HepG2 (cell line): Measurements from ENCODE around the gene DPH1. TPM values are rescaled to one million over a fixed set of nuclear protein-coding genes. Genes with fewer than 3 reads are reported as not detected.

ENCODE experiments used
- ATAC-seq: fragments of 200-7000 bp; cut with Tn5 transposase; 3 replicates; pipeline ENCODE4 v1.9.1; 2020; ENCODE audit warnings: mild to moderate bottlenecking, moderate library complexity
- BruUV-seq: library from RNA; stranded (reverse); fragments of 400-500 nt; replicated peaks from 2 replicates; lab custom pipeline; 2021; lab: Mats Ljungman, UMichigan
- CTCF ChIA-PET: fragments of 300-600 bp; formaldehyde crosslinking; extraction: SDS; loops from one replicate; lab custom pipeline; 2021; ENCODE audit warnings: low total read pairs, inconsistent platforms, low intra/inter-chr PET ratio; lab: Yijun Ruan, JAX
- POLR2A ChIA-PET: fragments of 350-600 bp; sonication (Branson Sonifier 250); formaldehyde crosslinking; loops from one replicate; lab custom pipeline; 2020; ENCODE audit warnings: antibody characterized with exemption, inconsistent platforms; lab: Yijun Ruan, JAX
- DNase-seq: peaks from one replicate; pipeline ENCODE4 v3.0.0-alpha.2; 2015; ENCODE audit warnings: low spot score
- FAIRE-seq: peaks from 3 replicates; lab custom pipeline; 2011; peaks lifted over from hg19 to GRCh38; lab: Jason Lieb, UNC
- H2AFZ ChIP-seq: one replicate; pipeline ENCODE4 v1.6.1; 2011; ENCODE audit warnings: low read length, inconsistent platforms
- H3K27ac ChIP-seq: fragments of 300-600 bp; 3 replicates; pipeline ENCODE4 v1.8.0; 2011; ENCODE audit warnings: mixed run types, mild to moderate bottlenecking, mixed read lengths, low read length, inconsistent platforms; ENCODE audit not compliant: insufficient read depth; ENCODE audit errors: extremely low read length
- H3K27me3 ChIP-seq, 2 experiments: fragments of 200-600 bp in 1 of 2; 2 replicates in 1 of 2; 3 replicates in 1 of 2; pipeline versions ENCODE4 v1.6.0 to v1.8.0; 2011; ENCODE audit warnings: low read length in 2 of 2, mild to moderate bottlenecking in 2 of 2, moderate library complexity in 2 of 2, inconsistent platforms in 1 of 2; ENCODE audit not compliant: insufficient read depth in 2 of 2, control insufficient read depth in 1 of 2
- H3K36me3 ChIP-seq, 2 experiments: fragments of 200-600 bp in 1 of 2; replicated peaks in 1 of 2; 2 replicates in 1 of 2; 3 replicates in 1 of 2; pipeline versions ENCODE4 v1.5.1 to v1.8.0; 2011; ENCODE audit warnings: low read length in 2 of 2, inconsistent platforms in 1 of 2; ENCODE audit not compliant: insufficient read depth in 2 of 2, control insufficient read depth in 1 of 2
- H3K4me1 ChIP-seq: 2 replicates; pipeline ENCODE4 v1.5.1; 2012; ENCODE audit warnings: low read length, inconsistent platforms; ENCODE audit not compliant: insufficient read depth
- H3K4me2 ChIP-seq: 2 replicates; pipeline ENCODE4 v1.6.0; 2011; ENCODE audit warnings: low read depth, low read length, inconsistent platforms
- H3K4me3 ChIP-seq, 3 experiments: fragments of 200-600 bp in 1 of 3; sonication (generic), shearing (Covaris generic) in 1 of 3; replicated peaks in 1 of 3; 2 replicates each; pipeline ENCODE4 v1.5.1; 2011 to 2016; ENCODE audit warnings: low read length in 3 of 3, inconsistent platforms in 2 of 3, low read depth in 2 of 3, mild to moderate bottlenecking in 2 of 3, control low read depth in 1 of 3, mixed read lengths in 1 of 3; ENCODE audit not compliant: insufficient read depth in 1 of 3
- H3K79me2 ChIP-seq: one replicate; pipeline ENCODE4 v1.6.1; 2011; ENCODE audit warnings: low read length, inconsistent platforms; ENCODE audit not compliant: insufficient read depth
- H3K9ac ChIP-seq: 2 replicates; pipeline ENCODE4 v1.6.0; 2011; ENCODE audit warnings: mild to moderate bottlenecking, low read depth, low read length, inconsistent platforms; ENCODE audit not compliant: insufficient read depth
- H3K9me3 ChIP-seq: 2 replicates; pipeline ENCODE4 v1.5.1; 2012; ENCODE audit warnings: mild to moderate bottlenecking, low read length
- H4K20me1 ChIP-seq: 2 replicates; pipeline ENCODE4 v1.6.0; 2011; ENCODE audit warnings: inconsistent platforms, mild to moderate bottlenecking, low read length, moderate library complexity; ENCODE audit not compliant: insufficient read depth
- AGO2 ChIP-seq: fragments of 200-400 bp; formaldehyde crosslinking; optimal IDR thresholded peaks from 2 replicates; pipeline ENCODE3; 2017; ENCODE audit warnings: mild to moderate bottlenecking, low read depth, low read length, moderate library complexity
- ARNT2 ChIP-seq: sonication (generic); formaldehyde crosslinking; IDR thresholded peaks from 2 replicates; pipeline ENCODE4 v1.8.0; 2022; ENCODE audit warnings: mild to moderate bottlenecking, low read depth, missing genetic modification reagents, moderate library complexity
- ASH2L ChIP-seq: fragments of 300-600, 200-600 bp; sonication (generic); IDR thresholded peaks from 2 replicates; pipeline ENCODE4 v1.7.0; 2017; ENCODE audit warnings: low read depth, mild to moderate bottlenecking, moderate library complexity, mixed read lengths, low read length; ENCODE audit not compliant: insufficient read length
- ATF2 ChIP-seq: sonication (generic); formaldehyde crosslinking; IDR thresholded peaks from 2 replicates; pipeline ENCODE4 v1.4.0; 2020; ENCODE audit warnings: missing genetic modification reagents
- CEBPB ChIP-seq: IDR thresholded peaks from 2 replicates; pipeline ENCODE4 v1.6.1; 2011; ENCODE audit warnings: low read depth, low read length, improper control_type of control experiment, borderline replicate concordance
- CSRNP1 ChIP-seq: sonication (generic); formaldehyde crosslinking; IDR thresholded peaks from 2 replicates; pipeline ENCODE4 v1.8.1; 2023; ENCODE audit warnings: mild to moderate bottlenecking, missing genetic modification reagents
- ZNF354B ChIP-seq: sonication (generic); formaldehyde crosslinking; IDR thresholded peaks from 2 replicates; pipeline ENCODE4 v1.8.0; 2022; ENCODE audit warnings: mild to moderate bottlenecking, missing genetic modification reagents
- ZNF615 ChIP-seq: sonication (generic); formaldehyde crosslinking; IDR thresholded peaks from 2 replicates; pipeline ENCODE4 v1.5.0; 2020; ENCODE audit warnings: mild to moderate bottlenecking, missing genetic modification reagents, borderline replicate concordance
- WGBS: methylation state at CpG from one replicate; pipeline ENCODE4 v1.1.6; 2017; ENCODE audit warnings: low lambda C conversion rate; 5-methylcytosine and 5-hydroxymethylcytosine counted together
- in situ Hi-C: cut with HindIII; loops from 2 replicates; pipeline ENCODE4 v1.10.0; 2017; ENCODE audit warnings: low pct_unique_long_range_greater_than_20kb; ENCODE audit not compliant: extremely low pct_ligation_motif_present
- intact Hi-C: fragments of 100-400 bp; cut with micrococcal nuclease; formaldehyde crosslinking; loops from one replicate; pipeline ENCODE4 v1.10.0; 2022; ENCODE audit not compliant: unreplicated experiment
- polyA plus RNA-seq, 8 experiments: library from polyadenylated mRNA; depleted of rRNA in 3 of 8; stranded (reverse) in 7 of 8; unstranded in 1 of 8; fragments of >200 nt; fragmentation: Illumina TruSeq in 4 of 8; extraction: Trizol in 4 of 8; gene quantifications; 2 replicates each; pipeline versions ENCODE4 v1.2.1 to v1.2.3, GENCODE V29; 2011 to 2016; ENCODE audit warnings: low read depth in 4 of 8, missing spikeins in 1 of 8, mixed read lengths in 1 of 8; ENCODE audit not compliant: insufficient read depth in 1 of 8
- total RNA-seq, 5 experiments: library from RNA; depleted of rRNA; stranded (reverse); fragments of >200 nt; fragmentation: Illumina TruSeq; extraction: Trizol; gene quantifications; 2 replicates each; pipeline ENCODE4 v1.2.3, GENCODE V29; 2016; ENCODE audit warnings: low read depth in 1 of 5

The DPH1 gene
- total and polyA plus RNA-seq, 2 of the 13 experiments (the other 11 are each of a cell fraction or from before 2014, with no cell fraction given), result 25.3 to 42.8 TPM

GRCh38 chr17:2034157-2034556, 4.2 kb downstream of the DPH1 start (continued):
- TF ChIP-seq ZNF354B (no peak), CSRNP1 (CRISPR knock-in tag) (no peak), CEBPB (no peak), ZNF615 (CRISPR knock-in tag) (no peak)

DNA sequence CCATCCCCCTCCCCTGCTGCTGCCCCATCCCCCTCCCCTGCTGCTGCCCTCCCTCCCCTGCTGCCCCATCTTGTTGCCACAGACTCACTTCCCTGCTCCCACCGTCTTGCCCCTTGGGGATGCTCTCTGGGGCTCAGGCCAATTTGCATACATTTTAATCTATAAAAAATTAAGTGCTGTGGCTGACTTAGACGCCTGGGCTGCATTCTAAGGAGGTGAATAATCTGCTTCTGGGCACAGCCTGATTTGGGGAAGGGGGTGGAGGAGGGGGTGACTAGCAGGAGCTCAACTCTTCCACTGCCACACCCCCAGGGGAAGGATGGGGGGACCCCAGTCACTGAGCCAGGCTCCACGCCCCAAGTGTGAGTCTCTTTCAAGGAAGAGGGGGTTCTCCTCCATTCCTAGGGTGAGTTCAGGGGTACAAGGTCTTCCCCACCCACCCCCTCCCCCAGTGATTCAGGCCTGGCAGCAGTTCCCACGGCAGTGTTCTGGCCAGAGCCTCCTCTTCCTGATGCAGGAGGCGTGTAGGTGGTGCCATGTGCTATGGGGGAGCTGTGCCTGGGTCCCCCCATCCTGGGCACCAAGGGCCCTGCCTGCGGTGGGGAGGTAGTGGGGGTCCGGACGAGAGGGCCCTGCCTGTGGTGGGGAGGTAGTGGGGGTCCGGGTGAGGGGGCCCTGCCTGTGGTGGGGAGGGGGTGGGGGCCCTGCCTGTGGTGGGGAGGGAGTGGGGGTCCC, 5.0 kb downstream of the DPH1 start:
- TF ChIP-seq ATF2 (CRISPR knock-in tag) (no peak), ARNT2 (CRISPR knock-in tag) (no peak), AGO2 (no peak), ASH2L (no peak)
- TF ChIP-seq, all 625 proteins: peak for 0
- Histone ChIP-seq H3K27ac (no peak overlapping the region), H3K9me3 (no peaks in the 10 kb centered on the region), H3K4me2 (no peak overlapping the region), H3K4me1 (peaks cover 11% of the 10 kb centered on the region), H3K4me3 (no peak overlapping the region), H3K27me3 (no peaks in the 10 kb centered on the region), H3K9ac (no peak overlapping the region), H2AFZ (no peak overlapping the region), H4K20me1 (peaks cover 4% of the 10 kb centered on the region), H3K79me2 (peaks cover 6% of the 10 kb centered on the region), H3K36me3 (peaks cover 15 to 28% of the 10 kb centered on the region in 2 experiments; a peak in 4 of 5 replicates)
- ChIA-PET POLR2A (no interaction called here), CTCF (no interaction called here)
- no TSS peak for BruUV-seq
- 100% methylated on average over 4 of the region's 9 CpGs for WGBS
- in situ Hi-C loops (loop anchor here (25.0 kb wide), 1 partner anchor 323 kb away; the partner anchor contains the start of genes TLCD2 and WDR81), intact Hi-C loops (no loop called here)
- no peak for ATAC-seq
- FAIRE-seq, result no peak
- no peak for DNase-seq
